Measurements from ENCODE around the gene ZPR1. TPM values are rescaled to one million over a fixed set of nuclear protein-coding genes. Genes with fewer than 3 reads are reported as not detected.
A peak's percentile ranks its signal among the peaks of the same experiment; 100 is the strongest.

ZPR1 gene
- total RNA-seq, 1 donor from 2014 or later = 65.1 TPM

- Mint-ChIP-seq H3K27ac (ENCODE audit: unreplicated experiment) (peak overlapping the region; percentile 55), H3K4me1 (ENCODE audit: low read depth, unreplicated experiment) (peaks cover 9% of the 10 kb centered on the region), H3K4me3 (ENCODE audit: unreplicated experiment) (peak overlapping the region; percentile 93), H3K9me3 (ENCODE audit: unreplicated experiment) (peaks cover 2% of the 10 kb centered on the region), H3K27me3 (ENCODE audit: low read depth, unreplicated experiment) (no peaks in the 10 kb centered on the region), H3K36me3 (ENCODE audit: low read depth, unreplicated experiment) (peaks cover 5% of the 10 kb centered on the region)
- TF ChIP-seq EZH2 (IDR thresholded peaks at IDR 0.05; ENCODE audit: insufficient read depth, low read length) (no peak), CTCF (IDR thresholded peaks at IDR 0.05; ENCODE audit: insufficient read depth, low read depth, low read length) (no peak)
- no peaks in the 10 kb centered on the region for H4K20me1 ChIP-seq (ENCODE audit: insufficient read depth, low read length)
- H3K4me1 ChIP-seq (ENCODE audit: insufficient read depth, low read length) = peaks cover 8% of the 10 kb centered on the region
- no peaks in the 10 kb centered on the region for H3K9me3 ChIP-seq (ENCODE audit: insufficient read depth, low read depth, low read length)
- H3K4me2 ChIP-seq (ENCODE audit: low read length) = peak overlapping the region; percentile 95
- H3K4me3 ChIP-seq (ENCODE audit: insufficient read depth, low read depth, low read length) = peak overlapping the region; percentile 81
- H3K27ac ChIP-seq (ENCODE audit: low read depth, low read length) = no peak overlapping the region
- H2AFZ ChIP-seq (ENCODE audit: low read depth, low read length) = peak overlapping the region; percentile 76
- peaks cover 28% of the 10 kb centered on the region for H3K79me2 ChIP-seq (ENCODE audit: insufficient read depth, low read length)
- DNase-seq (ENCODE audit: low read depth) (no peak), FAIRE-seq (no peak)
- peak overlapping the region; percentile 68 for H3K9ac ChIP-seq (ENCODE audit: low read length)
- peaks cover 24% of the 10 kb centered on the region for H3K36me3 ChIP-seq (ENCODE audit: insufficient read depth, low read length)
- no peaks in the 10 kb centered on the region for H3K27me3 ChIP-seq (ENCODE audit: insufficient read depth, low read length)
Measured at GRCh38 chr11:116773203-116774097, 14.4 kb downstream of the ZPR1 start.

- Histone ChIP-seq H3K27me3 (ENCODE audit: insufficient read depth, low read length) (no peaks in the 10 kb centered on the region), H4K20me1 (ENCODE audit: insufficient read depth, low read length) (no peaks in the 10 kb centered on the region), H3K27ac (ENCODE audit: low read depth, low read length) (peak within 1 kb of the TSS; percentile 94), H3K36me3 (ENCODE audit: insufficient read depth, low read length) (peaks cover 16% of the 10 kb centered on the region), H3K4me3 (ENCODE audit: insufficient read depth, low read depth, low read length) (peak within 1 kb of the TSS; percentile 81), H3K79me2 (ENCODE audit: insufficient read depth, low read length) (peaks cover 29% of the 10 kb centered on the region), H3K9me3 (ENCODE audit: insufficient read depth, low read depth, low read length) (no peaks in the 10 kb centered on the region), H3K9ac (ENCODE audit: low read length) (peak within 1 kb of the TSS; percentile 94), H3K4me1 (ENCODE audit: insufficient read depth, low read length) (peaks cover 8% of the 10 kb centered on the region), H3K4me2 (ENCODE audit: low read length) (peak within 1 kb of the TSS; percentile 95), H2AFZ (ENCODE audit: low read depth, low read length) (peak within 1 kb of the TSS; percentile 90)
- Mint-ChIP-seq H3K4me1 (ENCODE audit: low read depth, unreplicated experiment) (peaks cover 9% of the 10 kb centered on the region), H3K27ac (ENCODE audit: unreplicated experiment) (peak within 1 kb of the TSS; percentile 70), H3K9me3 (ENCODE audit: unreplicated experiment) (no peaks in the 10 kb centered on the region), H3K27me3 (ENCODE audit: low read depth, unreplicated experiment) (no peaks in the 10 kb centered on the region), H3K36me3 (ENCODE audit: low read depth, unreplicated experiment) (no peaks in the 10 kb centered on the region), H3K4me3 (ENCODE audit: unreplicated experiment) (peak within 1 kb of the TSS; percentile 93)
- FAIRE-seq = no peak
- peak; percentile 66 for DNase-seq (ENCODE audit: low read depth)
- TF ChIP-seq EZH2 (IDR thresholded peaks at IDR 0.05; ENCODE audit: insufficient read depth, low read length) (no peak), CTCF (IDR thresholded peaks at IDR 0.05; ENCODE audit: insufficient read depth, low read depth, low read length) (no peak)
Measured at GRCh38 chr11:116772443-116773202, 15.2 kb downstream of the ZPR1 start, which contains the start of gene BUD13. BUD13 (minus strand) TSS chr11:116772987; CDS start chr11:116772964, 23 bp downstream.
